Tongue (tissue), 2 donors: Measurements from ENCODE around the gene AHDC1. TPM values are rescaled to one million over a fixed set of nuclear protein-coding genes. Genes with fewer than 3 reads are reported as not detected.
"Not testable (repeated sequence)": the region's sequence is repeated elsewhere in the genome, so short reads cannot be mapped to it uniquely, and the experiment has no call there.

ENCODE experiments used
- DNase-seq: peaks from one replicate; pipeline ENCODE4 v3.0.0-alpha.2; 2015
- total RNA-seq: library from RNA; depleted of rRNA; stranded (reverse); fragments of >200 nt; gene quantifications from one replicate; pipeline ENCODE4 v1.2.3, GENCODE V29; 2014

The AHDC1 gene
- total RNA-seq, 1 donor from 2014 or later = 50.8 TPM

DNA sequence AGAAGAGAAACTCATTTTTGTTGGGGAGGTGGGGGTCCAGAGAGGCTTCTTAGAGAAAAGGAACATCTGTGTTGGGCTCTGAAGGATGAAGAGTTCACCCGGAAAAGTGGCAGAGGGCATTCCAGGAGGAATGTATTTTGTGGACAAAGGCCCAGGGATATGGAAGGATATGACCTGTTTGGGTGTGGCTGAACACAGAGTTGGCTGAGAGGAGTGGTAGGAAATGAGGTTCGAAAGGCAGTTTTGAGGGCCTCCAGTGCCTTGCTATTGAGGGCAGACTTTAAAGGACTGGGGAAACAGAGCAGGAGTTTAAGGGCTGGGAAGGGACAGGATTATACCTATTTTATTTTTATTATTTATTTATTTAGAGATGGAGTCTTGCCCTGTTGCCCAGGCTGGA, 86.6 kb downstream of the AHDC1 start:
- no peak for DNase-seq

DNA sequence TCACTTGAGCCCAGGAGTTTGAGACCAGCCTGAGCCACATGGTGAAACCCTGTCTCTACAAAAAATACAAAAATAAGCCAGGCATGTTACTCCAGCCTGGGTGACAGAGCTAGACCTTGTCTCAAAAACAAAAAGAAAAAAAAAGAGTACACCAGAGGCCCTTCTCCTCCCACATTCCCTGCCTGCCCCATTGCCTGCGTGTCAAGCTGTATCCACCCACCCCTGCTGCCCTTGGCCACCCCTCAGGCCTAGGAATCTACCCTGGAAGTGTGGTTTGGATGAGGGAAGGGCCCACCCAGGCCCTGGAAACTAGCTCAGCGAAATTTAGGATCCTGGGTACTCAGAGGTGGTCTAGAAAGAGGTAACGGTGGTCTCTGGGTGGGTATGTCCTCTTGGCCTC, 88.3 kb downstream of the AHDC1 start:
- DNase-seq = no peak

DNA sequence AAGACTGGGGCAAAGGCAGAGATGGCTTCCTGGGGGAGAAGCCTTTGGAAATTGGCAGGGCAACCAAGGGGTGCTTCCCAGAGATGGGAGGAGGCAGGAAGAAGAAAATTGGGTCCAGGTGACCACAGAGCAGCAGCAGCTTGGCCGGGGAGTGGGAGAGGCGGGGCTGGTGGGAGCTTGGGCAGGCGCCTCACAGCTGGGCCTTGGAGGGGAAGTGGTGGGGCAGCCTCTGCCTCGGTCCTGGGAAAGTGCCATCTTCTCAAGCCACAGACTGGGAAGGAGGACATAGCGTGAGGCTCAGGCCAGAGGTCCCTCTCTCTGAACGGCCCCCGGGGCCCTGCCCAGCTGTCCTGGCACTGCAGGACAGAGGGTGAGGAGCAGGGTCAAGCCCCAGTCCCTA, 90.0 kb downstream of the AHDC1 start:
- DNase-seq = peak; percentile 63

DNA sequence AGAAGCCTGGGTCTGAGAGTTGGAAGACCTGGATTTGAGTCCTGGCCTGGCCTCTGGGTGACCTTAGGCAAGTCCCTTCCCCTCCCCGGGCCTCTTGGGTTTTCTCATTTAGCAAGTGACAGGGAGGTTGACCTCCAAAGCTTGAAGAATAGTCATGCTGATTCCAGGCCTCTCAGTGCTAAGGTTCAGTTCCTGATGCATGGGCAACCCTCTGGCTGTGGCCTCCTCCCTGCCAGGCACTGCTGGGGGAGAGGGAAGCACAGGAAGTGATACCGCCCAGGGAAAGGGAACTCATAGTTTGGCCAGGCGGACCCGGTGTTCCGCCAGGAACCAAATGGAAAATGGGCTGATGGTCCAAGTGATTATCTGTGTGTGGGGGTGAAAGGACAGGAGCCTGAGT, 90.4 kb downstream of the AHDC1 start:
- DNase-seq = no peak

GRCh38 chr1:27509127-27510080, 94.5 kb downstream of the AHDC1 start:
- peak; percentile 64 for DNase-seq

- DNase-seq = peak; percentile 21
These were observed 95.8 kb downstream of the AHDC1 start for GRCh38 chr1:27507960-27508665.

DNA sequence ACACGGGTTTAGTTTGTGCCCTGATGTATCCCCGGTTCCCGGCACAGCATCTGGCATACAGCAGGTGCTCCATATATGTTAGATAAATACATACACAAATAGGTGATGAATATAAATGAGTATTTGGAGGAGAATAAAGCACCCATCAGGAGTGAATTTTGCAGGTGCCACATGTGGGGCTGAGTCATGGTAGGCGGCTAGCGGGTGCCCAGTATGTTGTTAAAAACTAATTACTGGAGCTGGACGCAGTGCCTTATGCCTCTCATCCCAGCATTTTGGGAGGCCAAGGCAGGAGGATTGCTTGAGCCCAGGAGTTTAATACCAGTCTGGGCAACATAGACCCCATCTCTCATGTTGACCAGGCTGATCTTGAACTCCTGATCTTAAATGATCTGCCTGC, 97.2 kb downstream of the AHDC1 start:
- no peak for DNase-seq

DNA sequence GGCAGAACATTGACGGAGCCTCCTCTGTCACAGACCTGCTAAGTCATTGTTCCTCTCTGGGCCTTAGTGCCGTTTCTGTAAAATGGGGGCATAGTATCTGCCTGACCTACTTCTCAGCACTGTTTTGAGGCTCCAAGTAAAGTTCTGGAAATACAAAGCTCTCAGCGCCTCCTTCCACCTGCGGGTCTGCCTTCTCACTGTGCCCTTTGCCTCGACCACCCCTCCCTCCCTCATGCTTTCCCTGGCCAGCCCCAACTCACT, 98.6 kb downstream of the AHDC1 start:
- DNase-seq = no peak

DNA sequence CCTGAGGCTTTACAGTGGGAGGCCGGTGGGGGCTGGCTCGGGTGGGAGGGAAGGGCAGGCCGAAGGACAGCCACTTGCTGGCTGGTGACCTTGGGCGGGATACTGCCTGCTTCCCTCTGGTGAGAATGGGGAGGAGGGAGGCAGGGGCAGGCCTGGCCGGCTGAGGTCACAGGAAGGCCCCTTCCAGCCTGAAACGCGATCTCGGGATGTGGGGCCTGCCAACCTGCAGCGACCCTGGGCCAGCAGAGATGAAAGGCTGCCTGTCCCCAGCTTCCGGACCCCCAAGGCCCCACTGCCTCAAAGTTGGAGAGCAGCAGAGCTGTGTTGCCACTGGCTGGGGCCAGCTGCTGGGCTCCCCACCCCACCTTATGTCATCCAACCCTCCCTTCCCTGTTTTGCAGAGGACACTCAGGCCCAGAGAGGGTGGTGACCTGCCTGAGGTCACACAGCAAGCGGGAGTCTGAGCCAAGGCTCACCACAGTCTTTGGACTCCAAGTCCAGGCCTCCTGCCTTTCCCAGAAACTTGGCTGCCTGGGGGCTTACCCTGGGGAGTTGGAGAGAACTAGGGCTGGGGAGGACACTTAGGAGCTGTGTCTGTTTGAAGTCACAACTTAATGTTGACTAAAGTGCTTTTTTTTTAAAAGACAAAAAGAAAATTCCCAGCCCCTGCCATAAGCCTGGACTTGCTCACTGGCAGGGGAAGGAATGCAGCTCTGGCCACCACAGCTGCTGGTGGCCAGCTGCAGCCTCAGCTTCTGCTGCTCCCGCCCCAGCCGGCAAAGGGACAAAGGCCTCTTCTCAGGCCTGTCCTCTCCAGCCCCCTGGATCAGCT, 99.1 kb downstream of the AHDC1 start:
- DNase-seq = peak; percentile 94

DNA sequence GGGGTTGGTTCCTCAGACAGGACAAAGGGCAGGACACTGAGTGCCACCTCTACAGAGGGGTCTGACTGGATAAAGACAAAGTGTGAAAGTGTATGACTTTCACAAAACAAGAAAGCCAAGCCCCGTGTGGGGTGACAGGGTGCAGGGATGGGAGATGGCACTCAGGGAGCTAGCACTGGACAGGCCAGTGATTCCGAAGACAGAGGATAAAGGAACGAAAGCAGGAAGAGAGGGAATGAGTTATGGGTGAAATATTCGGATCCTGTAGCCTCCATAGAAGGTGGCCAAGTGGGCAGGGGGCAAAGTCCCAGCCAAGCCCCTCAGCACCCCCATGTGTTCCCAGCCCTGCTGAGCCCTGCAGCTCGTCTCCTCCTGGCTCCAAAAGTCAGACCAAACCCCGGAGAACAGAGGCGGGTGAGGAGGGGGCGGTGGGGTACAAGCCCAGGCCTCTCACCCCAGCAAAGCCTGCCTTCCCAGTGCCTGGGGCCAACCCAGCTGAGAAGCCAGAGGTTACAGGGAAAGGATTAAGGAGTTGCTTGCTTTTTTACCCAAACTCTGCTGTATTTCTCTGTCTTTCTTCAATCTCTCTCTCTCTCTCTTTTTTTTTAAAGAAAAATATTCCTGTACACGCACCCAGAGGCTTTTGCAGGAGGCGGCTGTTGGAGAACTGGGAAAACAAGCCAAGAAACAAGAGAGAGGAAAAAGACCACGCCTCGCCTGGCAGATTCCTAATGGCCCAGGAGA, 99.9 kb downstream of the AHDC1 start:
- DNase-seq = peak; percentile 96

DNA sequence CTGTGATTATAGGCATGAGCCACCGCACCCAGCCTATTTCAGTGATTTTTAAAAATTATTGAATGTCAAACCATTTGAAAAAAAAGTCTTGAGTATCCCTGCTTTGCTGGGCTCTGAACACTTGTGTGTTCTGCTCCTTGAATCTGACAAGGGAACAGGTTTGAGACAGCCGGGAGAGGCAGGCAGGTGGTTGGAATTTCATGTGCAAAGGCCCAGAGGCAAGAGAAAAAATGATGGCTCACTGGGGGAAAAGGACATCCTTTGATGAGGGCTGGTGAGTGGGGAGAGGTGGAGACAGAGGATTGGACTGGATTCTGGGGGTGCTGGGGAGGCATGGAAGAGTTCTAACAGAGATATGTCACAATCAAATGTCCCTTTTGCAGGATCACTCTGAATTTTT, 100.9 kb downstream of the AHDC1 start:
- DNase-seq = no peak

GRCh38 chr1:27501159-27501558, 102.8 kb downstream of the AHDC1 start:
- not testable (repeated sequence) for DNase-seq

- DNase-seq = no peak
These were observed 104.8 kb downstream of the AHDC1 start for GRCh38 chr1:27499142-27499541.

- DNase-seq = peak; percentile 74
These were observed 107.3 kb downstream of the AHDC1 start for GRCh38 chr1:27496604-27497155.

- DNase-seq = no peak
These were observed 111.1 kb downstream of the AHDC1 start for GRCh38 chr1:27492796-27493195.

DNA sequence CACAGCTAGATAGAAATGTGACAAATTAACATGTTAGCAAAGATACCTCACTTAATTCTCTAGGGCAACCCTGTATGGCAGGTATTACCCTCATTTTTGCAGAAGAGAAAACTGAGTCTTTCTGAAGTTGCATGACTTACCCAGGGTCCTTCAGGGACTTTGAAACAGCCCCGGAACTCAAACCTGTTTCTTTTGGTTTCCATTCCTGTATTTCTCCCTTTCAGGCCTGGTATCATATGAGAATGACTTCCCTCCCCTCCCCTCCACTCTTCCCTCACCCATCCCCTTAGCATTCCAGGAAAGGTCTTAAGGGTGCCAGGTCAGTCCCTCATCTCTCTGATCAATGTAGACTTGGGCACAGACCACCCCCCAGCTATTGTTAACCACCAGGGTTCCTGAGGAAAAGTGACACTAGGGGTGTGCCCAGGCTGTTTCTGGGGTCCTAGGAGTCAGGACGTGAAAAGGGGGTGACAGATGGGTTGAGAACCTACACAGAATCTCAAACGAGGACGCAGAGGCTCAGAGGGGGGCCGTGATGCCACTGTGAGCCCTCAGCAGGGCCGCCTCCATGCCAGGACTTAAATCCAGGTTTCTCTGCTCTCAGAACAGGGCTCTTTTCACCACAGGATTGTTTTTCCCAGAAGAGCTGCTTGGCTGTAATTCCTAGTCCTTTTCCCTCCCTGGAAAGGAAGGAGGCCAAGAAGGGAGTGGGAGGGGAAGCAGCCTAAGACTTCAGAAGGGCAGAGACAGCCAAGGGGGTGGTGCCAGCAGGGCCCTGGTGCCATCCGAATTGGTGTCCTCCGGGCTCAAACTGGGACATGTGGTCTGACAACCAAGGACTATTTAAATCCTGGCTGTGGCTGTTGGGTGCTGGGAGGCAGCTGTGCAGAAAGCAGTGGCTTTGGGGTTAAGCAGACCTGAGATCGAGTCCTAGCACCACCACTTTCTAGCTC, 111.9 kb downstream of the AHDC1 start:
- DNase-seq = peak; percentile 74

GRCh38 chr1:27489973-27490741, 113.8 kb downstream of the AHDC1 start, which contains the start of gene WASF2:
Gene WASF2 (minus strand): TSS chr1:27490167. CDS start chr1:27428890, 61,277 bp downstream.
- peak; percentile 99 for DNase-seq

DNA sequence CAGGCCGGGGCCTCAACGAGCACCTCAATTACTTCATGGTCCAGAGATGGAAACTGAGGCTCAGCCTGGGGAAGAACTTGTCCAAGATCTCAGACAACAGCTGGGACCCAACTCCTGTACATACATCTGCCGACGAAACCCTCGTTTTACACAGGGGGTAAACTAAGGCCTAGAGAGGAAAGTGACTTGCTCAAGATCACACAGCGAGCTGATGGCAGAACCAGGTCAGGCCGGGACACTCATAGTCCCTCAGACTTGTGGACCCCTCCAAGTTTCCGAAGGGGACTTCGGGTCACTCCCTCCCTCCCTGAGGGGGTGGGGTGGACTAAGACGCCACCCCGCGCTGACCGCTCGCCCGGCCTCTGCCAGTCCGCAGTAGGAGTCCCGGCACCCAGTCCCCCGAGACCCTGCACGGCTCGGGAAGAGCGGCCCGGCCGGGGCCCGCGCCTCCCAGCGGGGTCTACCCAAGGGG, 114.4 kb downstream of the AHDC1 start:
- peak; percentile 64 for DNase-seq
